Activated B cell treated with CpG ODN at 0.5 μM for 24 hours (primary cell): ENCODE results near the gene DCLRE1C. TPM values are rescaled to one million over a fixed set of nuclear protein-coding genes. Genes with fewer than 3 reads are reported as not detected.

Experiments
- ATAC-seq: fragments of 200-7000 bp; cut with Tn5 transposase; one replicate; pipeline ENCODE4 v1.10.0; 2021; ENCODE audit warnings: low read depth, mild to moderate bottlenecking, moderate library complexity
- CTCF ChIA-PET: fragments of 350-600 bp; sonication (Branson Sonifier 250); formaldehyde crosslinking; loops from one replicate; lab custom pipeline; 2021; ENCODE audit warnings: antibody characterized with exemption; lab: Charles Lee
- POLR2A ChIA-PET: fragments of 350-600 bp; sonication (Branson Sonifier 250); formaldehyde crosslinking; loops from one replicate; lab custom pipeline; 2021; ENCODE audit warnings: antibody characterized with exemption; lab: Charles Lee
- DNase-seq: peaks from one replicate; pipeline ENCODE4 v3.0.0; 2022
- H3K27ac Mint-ChIP-seq: one replicate; pipeline ENCODE4 v1.8.0; 2020; ENCODE audit warnings: mixed read lengths
- H3K27me3 Mint-ChIP-seq: one replicate; pipeline ENCODE4 v1.8.0; 2021; ENCODE audit warnings: mixed read lengths
- H3K36me3 Mint-ChIP-seq: one replicate; pipeline ENCODE4 v1.8.0; 2021; ENCODE audit warnings: low read depth, mixed read lengths
- H3K4me1 Mint-ChIP-seq: one replicate; pipeline ENCODE4 v1.8.0; 2021; ENCODE audit warnings: mixed read lengths
- H3K4me3 Mint-ChIP-seq: one replicate; pipeline ENCODE4 v1.8.0; 2020; ENCODE audit warnings: mild to moderate bottlenecking, mixed read lengths
- H3K9me3 Mint-ChIP-seq: one replicate; pipeline ENCODE4 v1.8.0; 2020; ENCODE audit warnings: mixed read lengths
- intact Hi-C: fragments of 100-400 bp; cut with micrococcal nuclease; formaldehyde crosslinking; loops from one replicate; pipeline ENCODE4 v1.15.1; 2024
- total RNA-seq: library from RNA; stranded (reverse); gene quantifications from 2 replicates; pipeline ENCODE4 v1.2.3, GENCODE V29; 2022
- TF ChIP-seq, protein P1 (sequence below): fragments of 200-600 bp; IDR thresholded peaks from one replicate; pipeline ENCODE4 v1.8.0; 2022; ENCODE audit warnings: antibody characterized with exemption, mild to moderate bottlenecking

The DCLRE1C gene
- total RNA-seq, 1 donor from 2014 or later, result 43.8 TPM

DNA sequence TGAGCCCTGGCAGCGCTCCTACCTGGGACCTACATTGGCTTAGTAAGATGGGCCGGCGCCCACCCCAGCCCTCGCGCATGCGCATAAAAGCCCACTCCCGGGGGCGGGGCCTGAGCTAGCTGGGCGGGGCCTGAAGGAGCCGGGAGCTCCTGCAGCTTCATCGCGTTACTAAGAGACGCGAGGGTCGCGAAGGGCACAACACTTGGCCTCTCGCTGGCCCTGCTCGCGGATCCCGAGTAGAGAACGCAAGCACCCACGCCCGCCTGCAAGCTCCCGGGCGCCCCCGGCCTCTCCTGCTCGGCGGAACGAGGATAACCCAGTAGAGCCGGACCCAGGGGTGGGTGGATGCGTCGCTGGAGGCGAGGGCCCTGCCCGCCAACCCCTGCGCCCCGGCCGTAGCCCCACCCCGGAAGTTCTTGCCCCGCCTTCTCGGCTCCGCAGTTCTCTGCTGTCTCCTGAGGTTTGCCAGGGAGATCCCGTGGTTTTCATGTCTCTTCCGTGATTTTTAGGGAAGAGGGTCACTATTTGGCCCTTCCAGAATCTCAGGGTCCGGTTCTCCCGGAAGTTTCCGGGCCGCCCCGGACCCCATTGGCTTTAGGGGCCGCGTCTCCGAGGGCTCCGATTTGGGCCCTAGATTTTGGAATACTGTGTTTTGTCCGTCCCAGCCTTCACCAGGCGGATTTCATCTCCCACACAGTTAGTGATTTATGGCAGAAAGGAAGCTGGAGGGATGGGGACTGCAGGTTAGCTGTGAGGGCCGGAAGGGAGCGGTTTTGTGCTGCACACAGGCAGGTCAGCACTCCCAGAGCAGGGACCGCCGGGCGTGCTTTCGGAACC, 5.5 kb upstream of the DCLRE1C start, which contains the start of gene MEIG1:
MEIG1 (plus strand) TSS at position 168 of the 837 bp plus-strand sequence. CDS start 7,081 bp downstream, outside the sequence.
- TF ChIP-seq, protein P1, sequence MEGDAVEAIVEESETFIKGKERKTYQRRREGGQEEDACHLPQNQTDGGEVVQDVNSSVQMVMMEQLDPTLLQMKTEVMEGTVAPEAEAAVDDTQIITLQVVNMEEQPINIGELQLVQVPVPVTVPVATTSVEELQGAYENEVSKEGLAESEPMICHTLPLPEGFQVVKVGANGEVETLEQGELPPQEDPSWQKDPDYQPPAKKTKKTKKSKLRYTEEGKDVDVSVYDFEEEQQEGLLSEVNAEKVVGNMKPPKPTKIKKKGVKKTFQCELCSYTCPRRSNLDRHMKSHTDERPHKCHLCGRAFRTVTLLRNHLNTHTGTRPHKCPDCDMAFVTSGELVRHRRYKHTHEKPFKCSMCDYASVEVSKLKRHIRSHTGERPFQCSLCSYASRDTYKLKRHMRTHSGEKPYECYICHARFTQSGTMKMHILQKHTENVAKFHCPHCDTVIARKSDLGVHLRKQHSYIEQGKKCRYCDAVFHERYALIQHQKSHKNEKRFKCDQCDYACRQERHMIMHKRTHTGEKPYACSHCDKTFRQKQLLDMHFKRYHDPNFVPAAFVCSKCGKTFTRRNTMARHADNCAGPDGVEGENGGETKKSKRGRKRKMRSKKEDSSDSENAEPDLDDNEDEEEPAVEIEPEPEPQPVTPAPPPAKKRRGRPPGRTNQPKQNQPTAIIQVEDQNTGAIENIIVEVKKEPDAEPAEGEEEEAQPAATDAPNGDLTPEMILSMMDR, result no peak
- ChIA-PET CTCF (interaction anchor here (1.6 to 4.1 kb wide), 2 partner anchors 13 to 122 kb away, joined by 4 to 16 read pairs; partner anchors contain the start of genes CDNF, HSPA14 and MSANTD7), POLR2A (interaction anchor here (0.6 to 2.1 kb wide), 12 partner anchors 9 to 774 kb away, joined by 3 to 26 read pairs (median 4); partner anchors contain the start of genes CDNF, HSPA14, MSANTD7 and NMT2)
- DNase-seq, result peak; percentile 100
- intact Hi-C loops, result loop anchor here (1.0 to 2.0 kb wide), 6 partner anchors 33 to 355 kb away; partner anchors contain the start of genes CDNF, HSPA14, MSANTD7 and NMT2
- H3K4me3 Mint-ChIP-seq, result peak within 1 kb of the TSS; percentile 97
- no peaks in the 10 kb centered on the region for H3K9me3 Mint-ChIP-seq
- H3K36me3 Mint-ChIP-seq, result peaks cover 6% of the 10 kb centered on the region
- H3K27me3 Mint-ChIP-seq, result no peaks in the 10 kb centered on the region
- peaks cover 14% of the 10 kb centered on the region for H3K4me1 Mint-ChIP-seq
- peak; percentile 83 for ATAC-seq
- H3K27ac Mint-ChIP-seq, result peak within 1 kb of the TSS; percentile 98

DNA sequence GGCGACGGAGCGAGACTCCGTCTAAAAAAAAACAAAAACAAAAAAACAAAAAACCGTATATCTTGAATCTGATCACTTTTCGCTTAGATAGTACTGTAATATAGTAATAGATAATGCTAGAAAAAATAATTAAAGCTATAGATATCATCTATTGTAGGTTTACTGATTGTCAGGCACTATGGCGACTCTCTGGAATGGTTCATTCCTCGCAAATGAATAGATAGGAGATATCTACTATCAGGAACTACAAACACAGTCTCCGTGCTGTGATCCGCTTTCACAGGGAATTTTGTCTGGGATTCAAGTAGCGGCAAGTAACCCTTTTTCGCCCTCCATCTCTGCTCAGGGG, 5.0 kb upstream of the DCLRE1C start:
- peaks cover 18% of the 10 kb centered on the region for H3K4me1 Mint-ChIP-seq

DNA sequence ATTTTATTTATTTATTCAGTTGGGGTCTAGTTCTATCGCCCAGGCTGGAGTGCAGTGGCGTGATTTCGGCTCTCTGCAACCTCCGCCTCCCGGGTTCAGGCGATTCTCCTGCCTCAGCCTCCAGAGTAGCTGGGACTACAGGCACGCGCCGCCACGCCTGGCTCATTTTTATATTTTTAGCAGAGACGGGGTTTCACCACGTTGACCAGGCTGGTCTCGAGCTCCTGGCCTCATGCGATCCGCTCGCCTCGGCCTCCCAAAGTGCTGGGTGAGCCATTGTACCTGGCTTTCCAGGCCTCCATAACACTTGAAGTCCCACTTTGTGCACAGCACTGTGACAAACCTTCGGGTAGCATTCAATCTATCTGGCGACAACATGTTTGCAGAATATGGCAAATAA, 1.0 kb upstream of the DCLRE1C start:
- no peaks in the 10 kb centered on the region for H3K9me3 Mint-ChIP-seq
- ChIA-PET POLR2A (interaction anchor here (0.7 to 2.8 kb wide), 3 partner anchors 77 to 214 kb away, joined by 4 to 13 read pairs (median 8); partner anchors contain the start of genes CDNF, HSPA14, MSANTD7 and SUV39H2), CTCF (no interaction called here)
- H3K27me3 Mint-ChIP-seq, result no peaks in the 10 kb centered on the region
- DNase-seq, result no peak
- H3K27ac Mint-ChIP-seq, result peak overlapping the region; percentile 96
- H3K4me3 Mint-ChIP-seq, result peak overlapping the region; percentile 90
- intact Hi-C loops, result loop anchor here (1.0 to 5.0 kb wide), 6 partner anchors 77 to 1653 kb away; partner anchors contain the start of genes CDNF, HSPA14, MSANTD7 and PHYH
- H3K4me1 Mint-ChIP-seq, result peaks cover 50% of the 10 kb centered on the region
- H3K36me3 Mint-ChIP-seq, result peaks cover 10% of the 10 kb centered on the region
- no peak for ATAC-seq
- TF ChIP-seq, protein P1, result no peak

More for the DNA sequence above, 5.0 kb upstream of the DCLRE1C start:
- H3K4me3 Mint-ChIP-seq, result peak overlapping the region; percentile 97
- peak overlapping the region; percentile 98 for H3K27ac Mint-ChIP-seq
- H3K9me3 Mint-ChIP-seq, result no peaks in the 10 kb centered on the region
- no peaks in the 10 kb centered on the region for H3K27me3 Mint-ChIP-seq
- peaks cover 7% of the 10 kb centered on the region for H3K36me3 Mint-ChIP-seq
- intact Hi-C loops, result loop anchor here (1.0 to 2.0 kb wide), 5 partner anchors 81 to 354 kb away; partner anchors contain the start of genes CDNF, HSPA14, MSANTD7 and NMT2
- DNase-seq (no peak), ATAC-seq (no peak)
- TF ChIP-seq, protein P1, result no peak
- CTCF ChIA-PET, result no interaction called here
- POLR2A ChIA-PET, result interaction anchor here (0.6 to 2.1 kb wide), 11 partner anchors 9 to 773 kb away, joined by 3 to 26 read pairs (median 5); partner anchors contain the start of genes CDNF, HSPA14, MSANTD7 and NMT2

DNA sequence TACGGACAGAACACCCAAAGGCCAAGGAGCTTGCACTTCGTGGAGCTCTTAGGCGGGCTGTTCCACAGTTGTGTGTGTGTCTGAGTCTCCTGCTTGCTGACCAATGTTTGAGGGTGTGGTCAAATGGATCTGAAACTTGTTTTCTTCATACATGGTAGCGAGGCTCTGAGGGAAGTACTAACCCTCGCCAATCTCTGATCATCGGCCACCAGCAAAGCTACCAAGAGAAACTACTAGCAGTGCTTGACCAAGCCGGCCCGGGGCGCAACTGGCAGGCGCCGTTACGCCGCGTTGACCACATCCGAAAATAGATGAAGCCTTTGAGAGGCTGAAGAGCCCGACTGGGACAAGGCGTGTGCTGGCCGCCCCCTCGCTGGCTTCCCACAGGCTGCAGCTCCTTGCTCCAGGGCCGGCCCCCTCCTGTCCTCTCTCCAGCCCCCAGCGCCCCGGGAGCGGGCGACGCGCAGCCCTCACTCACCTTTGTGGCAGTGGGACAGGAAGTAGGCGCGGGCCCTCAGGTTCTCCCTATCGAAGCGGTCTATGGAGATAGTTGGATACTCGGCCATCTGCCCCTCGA, 384 bp downstream of the DCLRE1C start:
- DNase-seq (no peak), ATAC-seq (peak; percentile 25)
- POLR2A ChIA-PET, result interaction anchor here (0.7 to 2.8 kb wide), 13 partner anchors 9 to 768 kb away, joined by 3 to 30 read pairs (median 4); partner anchors contain the start of genes CDNF, HSPA14, MSANTD7 and SUV39H2

More for the DNA sequence above, 384 bp downstream of the DCLRE1C start:
- Mint-ChIP-seq H3K4me1 (peaks cover 54% of the 10 kb centered on the region), H3K27me3 (no peaks in the 10 kb centered on the region), H3K27ac (peak overlapping the region; percentile 96), H3K36me3 (peaks cover 14% of the 10 kb centered on the region), H3K9me3 (no peaks in the 10 kb centered on the region), H3K4me3 (peak overlapping the region; percentile 90)
- intact Hi-C loops, result loop anchor here (5.0 kb wide), 4 partner anchors 211 to 1651 kb away; partner anchors contain the start of gene PHYH
- CTCF ChIA-PET, result interaction anchor here (0.9 to 1.6 kb wide), 2 partner anchors 18 to 116 kb away, joined by 3 to 6 read pairs; partner anchors contain the start of genes CDNF, HSPA14 and MSANTD7
- TF ChIP-seq, protein P1, result no peak
